GM19463 (cell line): ENCODE results near the gene NALF2.

ENCODE experiments used
- ATAC-seq: cut with Tn5 transposase; IDR thresholded peaks from one replicate; pipeline ENCODE4 v1.9.1; 2021; ENCODE audit warnings: mild to moderate bottlenecking, moderate library complexity; ENCODE audit not compliant: unreplicated experiment

Gene NALF2

DNA sequence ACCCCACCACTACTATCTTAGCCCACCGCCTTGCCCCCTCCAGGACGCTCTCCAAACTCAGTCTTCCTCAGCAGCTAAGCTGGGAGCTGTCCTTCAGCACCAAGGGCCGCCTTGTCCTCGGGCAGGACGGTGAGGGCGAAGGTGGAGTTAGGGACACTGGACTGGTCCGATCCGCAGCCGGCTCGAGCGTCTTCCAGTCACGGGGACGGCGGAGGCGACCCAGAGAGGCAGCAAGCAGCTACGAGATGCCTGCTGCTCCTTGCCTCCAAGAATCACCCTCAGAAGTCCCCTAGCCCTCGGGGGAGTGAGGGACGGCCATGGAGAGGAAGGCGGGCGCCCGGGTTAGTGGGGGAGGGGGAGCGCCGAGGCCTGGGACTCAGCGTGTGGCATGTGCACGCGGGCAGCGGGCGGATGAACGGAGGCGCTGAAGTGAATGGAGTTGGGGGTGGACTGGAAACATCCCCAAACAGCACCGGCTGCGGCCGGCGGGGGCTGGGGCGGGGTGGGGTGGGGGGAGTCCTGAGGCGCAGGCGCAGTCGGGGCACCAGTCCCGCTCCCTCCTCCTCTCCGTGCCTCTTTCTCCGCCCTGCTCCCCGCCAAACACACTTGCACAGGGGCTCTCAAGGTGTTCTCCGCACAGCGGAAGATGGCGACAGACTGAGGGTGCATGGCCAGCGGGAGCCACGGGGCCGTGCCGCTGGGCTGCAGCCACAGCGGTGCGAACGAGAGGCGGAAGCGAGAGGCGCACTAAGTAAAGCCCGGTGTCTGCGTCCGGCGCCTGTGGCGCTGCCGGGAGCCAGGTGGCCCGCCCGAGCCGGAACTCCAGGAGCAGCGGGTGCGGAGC lies at the start of gene NALF2:
Gene NALF2, plus strand, starts transcription at position 545 of the 844 bp plus-strand sequence. CDS start 957 bp downstream, outside the sequence.
- ATAC-seq: no peak

DNA sequence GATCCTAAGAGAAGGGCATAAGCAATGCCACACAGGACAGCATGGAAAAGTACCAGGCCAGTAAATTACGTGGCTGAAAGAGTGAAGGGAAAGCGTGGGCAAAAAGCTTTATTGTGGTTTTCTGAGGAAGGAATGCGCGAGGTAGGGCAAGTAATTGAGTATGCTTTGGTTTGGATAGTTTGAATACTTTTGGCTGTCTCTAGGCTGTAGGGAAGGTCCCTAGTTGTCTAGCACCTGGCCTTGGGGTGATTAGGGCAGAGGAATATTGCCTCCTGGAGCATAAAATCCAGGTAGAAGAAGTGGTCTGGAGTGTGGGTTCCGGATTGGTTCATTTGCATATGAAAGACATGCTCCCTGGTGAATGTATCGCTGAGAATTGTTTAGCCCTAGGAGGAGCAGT lies 46.4 kb upstream of the NALF2 start:
- no peak for ATAC-seq

DNA sequence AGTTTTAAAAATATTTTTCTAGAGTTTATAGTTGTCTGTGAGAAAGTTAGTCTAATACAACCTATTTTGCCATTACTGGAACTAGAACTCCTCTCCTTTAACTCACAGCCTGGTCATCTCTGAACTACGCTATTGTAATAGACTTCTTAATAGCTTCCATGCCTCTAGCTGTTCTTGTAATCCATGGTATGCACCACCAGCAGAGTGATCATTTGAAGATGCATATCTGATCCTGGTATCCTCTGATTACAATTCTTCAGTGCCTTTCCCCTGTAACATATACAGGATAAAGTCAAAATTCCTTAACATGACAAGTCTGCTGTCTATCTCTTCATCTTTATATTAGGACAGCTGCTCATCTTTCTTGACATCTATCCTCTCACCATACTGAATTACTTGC lies 37.6 kb upstream of the NALF2 start:
- no peak for ATAC-seq

DNA sequence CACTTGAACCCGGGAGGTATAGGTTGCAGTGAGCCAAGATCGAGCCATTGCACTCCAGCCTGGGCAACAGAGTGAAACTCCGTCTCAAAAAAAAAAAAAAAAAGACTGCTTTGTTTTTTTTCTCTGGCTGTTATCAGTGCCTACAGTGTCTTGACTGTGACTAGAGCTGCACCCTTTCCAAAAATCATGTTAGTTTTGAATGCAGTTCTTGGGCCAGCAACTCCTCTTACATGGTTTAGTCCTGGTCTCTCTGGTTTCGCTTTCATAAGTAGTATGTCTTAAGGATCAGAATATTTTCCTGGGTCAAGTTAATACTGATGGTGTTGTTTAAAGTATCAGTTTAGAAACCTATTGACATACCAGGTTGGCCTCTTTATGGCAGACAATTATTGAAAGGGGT lies 34.2 kb upstream of the NALF2 start:
- no peak for ATAC-seq

DNA sequence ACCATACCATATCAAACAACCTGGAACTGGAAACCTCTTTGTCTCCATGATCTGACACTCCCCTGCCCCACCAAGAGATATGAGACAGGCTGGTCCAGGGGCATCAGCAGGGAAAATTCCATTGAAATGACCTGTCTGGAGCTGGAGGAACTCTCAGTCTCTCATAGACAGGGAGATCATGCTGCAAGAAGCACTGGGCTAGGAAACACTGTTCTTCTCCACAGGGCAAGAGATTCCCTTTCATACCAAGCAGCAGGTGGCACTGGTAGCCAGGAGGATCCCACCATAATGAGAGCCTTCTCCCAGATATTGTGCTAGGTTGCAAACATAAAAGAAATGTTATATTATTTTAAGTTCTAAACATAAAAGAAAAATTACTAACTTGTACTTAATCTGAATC lies 14.5 kb upstream of the NALF2 start:
- ATAC-seq: no peak

DNA sequence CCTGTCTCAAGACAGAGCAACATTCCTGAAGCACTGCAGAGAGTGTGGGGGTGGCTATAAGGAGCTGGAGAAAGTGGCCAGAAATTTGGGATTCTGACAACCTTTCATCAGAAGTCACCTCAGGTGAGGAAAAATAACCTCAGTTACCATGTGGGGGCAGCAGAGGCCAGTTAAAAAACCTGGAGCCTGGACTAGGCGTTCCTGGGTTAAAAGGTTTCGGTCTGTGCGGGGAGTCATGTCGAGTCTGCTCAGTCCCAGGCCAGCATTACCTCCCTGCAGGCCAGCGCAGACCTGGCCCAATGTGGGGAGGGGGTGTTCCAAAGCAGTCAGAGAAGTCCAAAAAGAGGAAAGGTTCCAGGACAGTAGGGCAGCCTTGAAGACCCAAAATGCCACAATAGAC lies 10.9 kb upstream of the NALF2 start:
- no peak for ATAC-seq

DNA sequence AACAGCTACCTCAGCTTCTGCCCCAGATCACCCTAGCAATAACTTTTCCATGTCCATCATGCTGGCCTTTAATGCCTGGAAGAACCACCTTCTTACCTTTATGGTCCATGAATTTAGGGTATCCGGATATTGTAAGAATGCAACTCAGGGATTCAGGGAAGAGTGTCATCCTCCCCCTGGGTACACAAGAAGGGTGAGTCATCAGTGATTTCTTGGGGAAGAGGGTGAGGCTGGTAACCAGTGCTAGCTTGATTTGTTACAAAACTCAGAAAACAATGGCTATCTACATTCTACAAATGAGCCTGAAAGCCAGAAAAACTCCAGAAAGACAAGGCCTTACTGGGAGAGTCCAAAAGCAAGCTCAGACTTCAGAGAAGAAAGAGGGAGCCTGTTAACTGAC lies 10.4 kb upstream of the NALF2 start:
- no peak for ATAC-seq

DNA sequence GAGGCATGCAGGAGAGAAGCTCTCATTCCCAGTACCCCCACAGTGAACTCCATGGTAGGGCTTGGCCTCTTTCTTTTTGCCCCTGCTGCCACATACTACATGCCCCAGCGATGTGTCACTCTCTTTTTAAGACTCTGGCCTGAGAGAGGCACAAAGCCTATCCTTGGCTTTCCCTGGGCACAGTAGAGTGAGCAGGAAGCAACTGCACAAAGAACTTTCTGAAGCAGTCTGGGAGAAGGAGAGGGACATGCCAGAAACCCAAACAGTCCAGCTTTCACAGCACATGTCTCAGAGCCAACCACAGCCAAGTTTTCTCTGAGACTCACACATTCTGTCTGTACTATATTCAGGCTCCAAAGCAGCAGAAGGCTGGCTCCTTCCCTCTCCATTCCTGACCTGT lies 7.9 kb upstream of the NALF2 start:
- ATAC-seq: no peak

DNA sequence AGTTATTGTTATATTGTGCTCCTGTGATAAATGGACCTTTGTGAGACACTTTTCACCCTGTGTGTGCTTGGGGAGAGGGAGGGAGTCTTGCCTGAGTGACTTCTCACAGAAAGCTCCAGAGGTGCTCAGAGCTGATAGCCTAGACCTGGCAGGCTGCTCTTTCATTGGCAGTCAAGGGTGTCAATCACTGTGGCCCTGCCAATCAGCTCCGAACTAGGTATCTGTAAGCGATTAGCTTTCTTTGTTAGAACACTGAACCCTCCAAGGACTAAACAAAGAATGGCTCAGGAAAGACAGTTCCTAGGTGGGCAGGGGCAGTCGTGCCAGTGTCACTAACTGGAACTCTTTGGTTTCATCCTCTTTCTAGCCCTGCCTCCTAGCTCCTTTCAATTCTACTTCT lies 2.7 kb upstream of the NALF2 start:
- no peak for ATAC-seq

DNA sequence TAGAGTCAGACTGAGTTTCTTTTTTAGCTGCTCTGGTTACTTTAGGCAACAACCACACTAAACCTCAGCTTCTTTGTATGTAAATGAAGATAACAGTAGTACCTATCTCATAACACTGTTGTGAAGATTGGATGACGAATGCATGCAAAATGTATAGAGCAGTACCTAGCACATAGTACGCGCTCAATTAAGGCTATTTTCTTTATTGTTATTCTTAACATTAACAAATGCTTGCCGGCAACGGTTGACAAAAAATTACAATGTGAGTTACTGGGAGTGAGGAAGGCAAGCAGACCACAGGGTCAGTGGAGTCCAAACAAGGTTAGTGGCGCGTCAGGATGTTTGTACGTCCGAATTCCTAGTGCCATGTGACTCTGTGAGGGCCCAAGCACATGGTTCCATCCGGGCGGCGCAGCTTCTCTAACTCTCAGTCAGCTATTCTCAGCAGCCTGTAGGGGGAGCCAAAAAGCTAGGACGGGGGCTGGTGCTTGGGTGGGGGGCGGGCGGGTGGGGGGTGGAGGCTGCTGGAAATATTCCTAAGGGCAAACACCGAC lies 821 bp upstream of the NALF2 start:
- ATAC-seq: no peak

DNA sequence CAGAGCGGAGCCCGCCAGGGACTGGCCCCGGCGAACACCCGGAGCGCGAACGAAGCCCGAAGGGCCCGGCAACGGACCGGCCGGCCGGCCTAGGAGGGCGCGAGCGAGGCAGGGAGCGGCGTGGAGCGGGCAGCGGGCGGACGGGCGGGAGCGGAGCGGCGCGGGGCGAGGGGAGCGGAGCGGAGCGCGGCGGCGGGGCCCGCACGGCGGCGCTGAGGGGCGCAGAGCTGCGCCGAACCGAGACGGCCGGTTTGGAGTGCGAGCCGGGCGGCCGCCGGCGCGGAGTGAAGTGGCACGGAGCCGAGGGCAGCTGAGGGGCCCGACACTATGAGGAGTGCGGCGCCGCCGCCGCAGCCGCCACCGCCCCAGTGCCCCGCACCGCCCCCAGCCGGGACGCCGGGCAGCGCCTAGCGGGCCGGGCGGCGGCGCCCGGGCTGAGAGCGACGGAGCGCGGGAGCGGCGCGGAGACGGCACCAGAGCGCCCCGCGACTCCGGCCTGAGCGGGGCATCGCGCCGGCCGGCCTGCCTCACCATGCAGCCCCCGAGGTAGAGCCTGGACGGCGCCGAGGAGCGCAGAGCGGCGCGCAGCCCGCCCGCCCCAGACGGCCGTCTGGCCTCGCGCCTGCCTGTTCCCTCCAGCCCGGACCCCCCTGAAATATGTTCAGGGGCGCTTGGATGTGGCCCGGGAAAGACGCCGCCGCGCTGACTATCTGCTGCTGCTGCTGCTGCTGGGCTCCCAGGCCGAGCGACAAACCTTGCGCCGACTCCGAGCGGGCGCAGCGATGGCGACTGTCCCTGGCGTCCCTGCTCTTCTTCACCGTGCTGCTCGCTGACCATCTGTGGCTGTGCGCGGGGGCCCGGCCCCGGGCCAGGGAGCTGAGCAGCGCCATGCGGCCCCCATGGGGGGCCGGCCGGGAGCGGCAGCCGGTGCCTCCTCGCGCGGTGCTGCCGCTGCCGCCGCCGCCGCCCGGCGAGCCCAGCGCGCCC lies 793 bp downstream of the NALF2 start:
- no peak for ATAC-seq

DNA sequence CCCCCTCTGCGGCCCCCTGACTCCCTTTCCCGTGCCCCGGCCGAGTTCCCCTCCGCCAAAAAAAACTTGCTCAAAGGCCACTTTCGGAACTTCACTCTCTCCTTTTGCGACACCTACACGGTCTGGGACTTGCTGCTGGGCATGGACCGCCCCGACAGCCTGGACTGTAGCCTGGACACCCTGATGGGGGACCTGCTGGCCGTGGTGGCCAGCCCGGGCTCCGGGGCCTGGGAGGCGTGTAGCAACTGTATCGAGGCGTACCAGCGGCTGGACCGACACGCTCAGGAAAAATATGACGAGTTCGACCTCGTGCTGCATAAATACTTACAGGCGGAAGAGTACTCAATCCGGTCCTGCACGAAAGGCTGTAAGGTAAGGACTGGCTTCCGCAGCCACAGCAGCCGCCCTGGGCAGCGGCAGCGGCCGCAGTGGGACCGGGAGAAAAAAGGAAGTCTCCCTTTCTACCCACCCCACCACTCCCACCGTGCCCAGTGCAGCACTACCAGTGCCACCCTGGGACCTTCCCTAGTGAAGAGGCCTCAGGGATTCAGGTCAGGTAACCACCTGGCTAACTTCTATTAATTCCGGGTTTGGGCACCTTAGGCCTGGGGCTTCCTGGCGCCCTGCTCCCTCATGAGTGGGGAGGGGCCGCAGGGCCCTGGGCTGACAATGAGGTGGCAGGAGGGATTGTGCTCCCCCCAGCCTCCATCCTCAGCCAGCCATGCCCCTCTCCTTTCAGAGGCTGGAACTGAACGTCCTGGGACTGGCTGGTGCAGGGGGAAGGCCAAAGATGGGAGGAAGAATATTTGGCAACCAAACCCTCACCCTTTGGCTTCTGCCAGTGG lies 1.9 kb downstream of the NALF2 start:
- no peak for ATAC-seq

DNA sequence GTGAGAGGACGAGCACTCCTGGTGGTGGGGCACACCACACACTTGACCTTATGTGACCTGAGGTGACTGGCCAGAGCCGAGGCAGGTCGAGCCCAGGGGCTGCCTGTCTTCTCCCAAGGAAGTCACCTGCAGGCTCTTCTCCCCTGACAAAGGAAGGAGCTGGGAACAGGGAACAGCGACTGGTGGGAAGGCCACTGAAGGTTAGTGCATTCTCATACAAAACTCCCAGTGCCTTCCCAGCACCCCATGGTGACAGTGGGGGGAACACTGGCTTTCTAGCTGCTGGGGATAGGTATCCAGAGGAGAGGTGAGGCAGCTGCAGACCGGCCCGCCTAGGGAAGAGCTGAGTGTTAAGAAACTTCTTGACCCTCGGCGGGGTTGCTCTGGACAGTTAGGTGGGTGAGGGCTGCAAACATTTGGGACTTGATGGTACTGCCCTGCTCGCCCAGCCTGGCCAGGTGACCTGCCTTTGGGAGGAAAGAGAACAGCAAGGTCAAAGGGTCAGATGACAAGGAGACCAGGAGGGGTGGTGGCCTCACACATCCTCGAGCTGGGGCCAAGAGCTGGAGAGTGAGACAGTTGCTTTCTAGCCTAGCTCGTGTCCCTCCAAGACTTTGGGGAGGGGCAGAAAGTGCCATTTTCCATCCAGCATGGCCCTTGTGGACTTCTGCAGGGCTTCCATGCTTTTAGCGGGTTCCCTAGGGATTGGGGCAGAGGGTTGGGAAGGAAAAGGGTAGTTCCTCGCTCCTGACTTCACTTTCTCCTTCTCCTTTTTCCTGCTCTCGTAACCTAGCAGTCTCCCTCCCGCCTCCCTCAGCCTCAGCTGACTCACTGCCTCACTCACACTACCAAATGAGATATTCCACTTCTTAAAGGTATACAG lies 2.7 kb downstream of the NALF2 start:
- ATAC-seq: no peak

DNA sequence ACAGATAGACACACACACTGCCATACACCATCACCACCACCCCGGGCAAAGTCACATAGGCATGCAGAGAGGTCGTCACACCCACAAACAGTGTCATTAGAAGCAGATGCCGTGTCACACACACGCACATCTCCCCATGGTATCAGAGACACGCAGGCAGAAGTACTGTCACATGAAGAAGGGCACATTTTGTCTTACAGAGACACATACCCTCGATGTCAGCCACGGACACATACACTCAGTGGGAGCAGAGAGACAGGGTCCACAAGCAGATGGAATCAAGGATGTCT lies 3.3 kb downstream of the NALF2 start:
- ATAC-seq: no peak

DNA sequence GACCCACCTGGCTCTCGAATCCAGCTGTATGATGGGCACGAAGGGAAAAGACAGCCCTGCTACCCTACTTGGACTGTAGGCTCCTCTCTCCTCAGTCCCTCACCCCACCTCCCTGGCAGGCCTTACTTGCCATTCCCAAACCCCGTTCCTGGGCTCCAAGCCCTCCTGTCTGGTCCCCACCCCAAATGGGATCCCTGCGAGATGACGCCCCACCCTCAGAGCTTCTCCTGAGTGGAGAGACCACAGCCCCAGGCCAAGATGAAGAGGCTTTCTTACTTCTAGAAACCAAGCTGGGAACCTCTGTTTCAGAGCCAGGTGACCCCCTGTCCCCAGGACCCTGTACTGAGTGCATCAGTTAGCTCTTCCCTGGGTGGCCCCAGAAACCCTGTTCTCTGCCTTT lies 4.5 kb downstream of the NALF2 start:
- ATAC-seq: no peak

DNA sequence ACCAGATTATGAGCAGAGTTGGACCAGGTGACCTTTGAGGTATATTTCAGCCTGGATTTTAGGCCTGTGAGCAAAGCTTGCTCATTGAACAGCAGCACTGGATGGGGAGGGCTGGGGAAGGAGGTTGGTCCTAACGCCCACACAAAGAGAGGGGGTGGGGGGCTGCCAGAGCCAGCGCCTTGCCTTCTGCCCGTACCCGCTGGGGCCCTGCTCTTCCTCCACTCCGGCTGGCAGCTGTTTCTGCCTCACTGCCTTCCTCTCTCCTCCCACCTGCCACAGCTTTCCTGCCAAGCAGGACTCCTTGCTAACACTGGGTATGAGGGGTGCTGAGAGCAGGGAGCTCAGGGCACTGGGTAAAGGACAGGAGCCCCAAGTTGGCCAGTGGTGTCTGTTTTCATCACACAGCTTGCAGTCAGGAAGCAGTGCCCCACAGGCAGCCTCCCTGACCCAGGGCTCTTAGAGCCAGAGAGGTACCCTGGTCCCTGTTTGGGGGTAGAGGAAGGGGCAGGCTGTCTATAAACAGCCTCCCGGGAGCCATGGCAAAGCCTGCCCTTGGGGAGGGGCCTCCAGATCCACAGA lies 6.1 kb downstream of the NALF2 start:
- ATAC-seq: no peak

DNA sequence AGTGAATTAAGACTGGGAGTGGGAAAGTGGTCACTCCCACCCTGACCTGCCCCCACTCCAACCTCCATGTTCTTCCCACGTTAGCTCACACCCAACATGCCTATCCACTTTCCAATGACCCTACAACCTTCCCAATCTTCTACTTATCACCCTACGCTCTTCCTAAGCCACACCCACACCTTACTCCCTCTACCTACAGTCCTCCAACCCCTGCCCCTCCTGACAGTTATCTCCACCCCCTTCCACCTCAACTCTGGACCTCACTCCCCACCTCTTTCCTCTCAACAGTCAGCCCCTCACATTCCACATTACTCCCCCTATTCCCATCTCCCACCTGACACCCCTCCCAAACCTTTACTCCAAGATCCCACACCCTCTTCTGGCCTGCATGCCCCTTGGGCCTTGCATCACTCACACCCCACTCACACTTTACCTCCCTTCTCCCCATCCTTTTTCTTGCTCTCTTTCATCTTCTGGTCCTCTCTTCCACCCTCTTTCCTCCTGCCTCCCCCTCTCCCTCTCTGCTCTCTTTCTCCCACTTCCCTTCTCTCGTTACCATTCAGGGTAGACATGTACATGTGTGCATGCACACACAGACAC lies 6.9 kb downstream of the NALF2 start:
- ATAC-seq: no peak

DNA sequence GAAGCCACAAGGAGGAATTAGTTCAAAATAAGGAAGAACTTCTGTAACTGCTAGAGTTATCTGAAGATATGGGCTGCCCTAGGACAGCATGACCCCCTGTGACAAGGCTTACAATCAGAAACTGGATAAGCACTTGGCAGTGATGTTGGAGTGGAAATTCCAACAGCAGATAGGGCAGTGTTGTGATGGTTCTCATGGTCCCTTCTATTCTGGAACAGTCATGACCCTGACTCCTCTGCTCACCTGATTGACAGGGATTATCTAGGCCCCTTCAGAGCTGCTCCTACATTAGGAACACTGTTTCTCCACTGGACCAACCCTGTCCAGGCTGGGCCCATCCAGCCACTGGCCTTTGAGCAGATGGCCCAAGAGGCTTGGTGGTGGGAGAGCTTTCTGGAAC lies 17.9 kb downstream of the NALF2 start:
- no peak for ATAC-seq

DNA sequence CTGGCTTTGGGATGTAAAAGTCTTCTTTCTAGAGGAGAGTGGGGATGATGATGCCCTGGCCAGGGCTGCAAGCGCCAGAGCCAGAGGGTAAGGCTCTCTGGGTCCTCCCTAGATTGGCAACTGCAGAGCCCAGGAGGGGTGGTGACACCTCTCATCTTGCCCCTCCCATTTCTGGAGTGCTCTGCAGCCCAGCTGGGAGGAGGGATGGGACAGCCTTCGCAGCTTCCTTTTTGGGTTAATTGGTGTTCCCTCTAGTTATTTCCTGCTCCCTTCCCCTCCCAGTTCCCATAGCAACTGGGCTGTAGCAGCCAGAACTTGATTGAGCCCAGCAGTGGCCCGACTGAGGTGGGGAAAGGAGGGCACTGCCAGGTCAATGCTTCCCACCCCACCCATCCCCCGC lies 19.2 kb downstream of the NALF2 start:
- no peak for ATAC-seq
